Measurements from ENCODE around the gene LIMA1. TPM values are rescaled to one million over a fixed set of nuclear protein-coding genes. Genes with fewer than 3 reads are reported as not detected.
"Not testable (repeated sequence)": the region's sequence is repeated elsewhere in the genome, so short reads cannot be mapped to it uniquely, and the experiment has no call there.

Gene LIMA1
- total RNA-seq, 6 experiments from 2014 or later = 7.3 to 21.9 (median 13.1) TPM

DNA sequence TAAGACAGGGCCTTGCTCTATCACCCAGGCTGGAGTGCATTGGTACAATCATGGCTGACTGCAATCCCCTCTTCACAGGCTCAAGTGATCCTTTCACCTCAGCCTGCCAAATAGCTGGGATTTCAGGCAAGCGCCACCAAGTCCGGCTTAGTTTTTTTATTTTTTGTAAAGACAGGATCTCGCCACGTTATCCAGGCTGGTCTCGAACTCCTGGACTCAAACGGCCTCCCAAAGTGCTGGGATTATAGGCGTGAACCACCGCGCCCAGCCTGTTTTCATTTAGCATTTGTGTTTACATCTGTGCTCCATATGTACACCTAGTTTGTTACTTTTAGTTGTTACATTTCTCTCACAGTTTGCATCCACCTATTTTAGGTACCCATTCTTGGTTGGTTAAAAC, 32.5 kb upstream of the LIMA1 start:
- DNase-seq (no peak), ATAC-seq (no peak)
- no peaks in the 10 kb centered on the region for H3K36me3 ChIP-seq
- intact Hi-C loops (cut with DNase I) = no loop called here
- no peak overlapping the region for H3K4me3 ChIP-seq
- peaks cover 0 to 14% (median 0%) of the 10 kb centered on the region in 4 donors for H3K4me1 ChIP-seq
- WGBS (ENCODE audit: insufficient coverage, low coverage, low lambda C conversion rate, missing lambda C conversion rate) = 83% methylated on average over 4 of the region's 9 CpGs
- H3K27ac ChIP-seq = no peak overlapping the region
- no peaks in the 10 kb centered on the region for H3K27me3 ChIP-seq
- H3K9me3 ChIP-seq = no peaks in the 10 kb centered on the region
- TF ChIP-seq POLR2A (IDR thresholded peaks at IDR 0.05) = no peak
- TF ChIP-seq, protein P1, sequence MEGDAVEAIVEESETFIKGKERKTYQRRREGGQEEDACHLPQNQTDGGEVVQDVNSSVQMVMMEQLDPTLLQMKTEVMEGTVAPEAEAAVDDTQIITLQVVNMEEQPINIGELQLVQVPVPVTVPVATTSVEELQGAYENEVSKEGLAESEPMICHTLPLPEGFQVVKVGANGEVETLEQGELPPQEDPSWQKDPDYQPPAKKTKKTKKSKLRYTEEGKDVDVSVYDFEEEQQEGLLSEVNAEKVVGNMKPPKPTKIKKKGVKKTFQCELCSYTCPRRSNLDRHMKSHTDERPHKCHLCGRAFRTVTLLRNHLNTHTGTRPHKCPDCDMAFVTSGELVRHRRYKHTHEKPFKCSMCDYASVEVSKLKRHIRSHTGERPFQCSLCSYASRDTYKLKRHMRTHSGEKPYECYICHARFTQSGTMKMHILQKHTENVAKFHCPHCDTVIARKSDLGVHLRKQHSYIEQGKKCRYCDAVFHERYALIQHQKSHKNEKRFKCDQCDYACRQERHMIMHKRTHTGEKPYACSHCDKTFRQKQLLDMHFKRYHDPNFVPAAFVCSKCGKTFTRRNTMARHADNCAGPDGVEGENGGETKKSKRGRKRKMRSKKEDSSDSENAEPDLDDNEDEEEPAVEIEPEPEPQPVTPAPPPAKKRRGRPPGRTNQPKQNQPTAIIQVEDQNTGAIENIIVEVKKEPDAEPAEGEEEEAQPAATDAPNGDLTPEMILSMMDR (IDR thresholded peaks at IDR 0.05) = no peak

DNA sequence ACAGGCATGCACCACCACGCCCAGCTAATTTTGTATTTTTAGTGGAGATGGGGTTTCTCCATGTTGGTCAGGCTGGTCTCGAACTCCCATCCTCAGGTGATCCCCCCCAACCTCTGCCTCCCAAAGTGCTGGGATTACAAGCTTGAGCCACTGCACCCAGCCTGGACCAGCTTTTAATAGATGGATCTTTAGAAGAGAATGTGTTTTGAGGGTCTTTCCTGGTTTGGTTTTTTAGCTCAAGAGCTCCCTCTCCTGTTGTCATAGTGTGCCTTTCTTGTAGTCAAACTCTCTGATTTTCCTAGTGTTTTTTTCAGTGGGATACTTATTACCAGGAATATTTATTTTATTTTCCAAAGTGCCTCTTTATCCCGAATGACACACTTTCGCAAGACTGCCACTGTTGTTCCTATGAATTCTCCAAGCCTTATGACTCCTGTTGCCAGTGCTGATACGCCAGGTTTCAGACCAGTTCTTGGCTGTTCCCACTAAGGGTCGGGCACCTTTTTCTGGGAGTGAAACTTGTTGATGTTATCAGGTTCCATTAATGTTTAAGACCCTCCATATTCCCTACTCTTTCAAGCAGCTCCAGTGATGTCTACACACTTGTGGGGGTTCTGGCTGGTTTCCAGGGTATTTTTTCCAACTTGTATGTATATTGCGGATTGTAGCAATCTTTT, 31.5 kb upstream of the LIMA1 start:
- DNase-seq = no peak
- Histone ChIP-seq H3K27ac (no peak overlapping the region), H3K4me3 (no peak overlapping the region), H3K4me1 (peaks cover 0 to 14% (median 0%) of the 10 kb centered on the region in 4 donors), H3K27me3 (no peaks in the 10 kb centered on the region), H3K9me3 (no peaks in the 10 kb centered on the region), H3K36me3 (no peaks in the 10 kb centered on the region)
- intact Hi-C loops (cut with DNase I) = no loop called here
- peak; percentile 24 to 47 (median 37) for ATAC-seq
- 35% methylated on average over 5 of the region's 7 CpGs for WGBS (ENCODE audit: insufficient coverage, low coverage, low lambda C conversion rate, missing lambda C conversion rate)
- no peak for TF ChIP-seq POLR2A (IDR thresholded peaks at IDR 0.05)
- TF ChIP-seq, protein P1 (IDR thresholded peaks at IDR 0.05) = peak; percentile 54 to 67 (median 56)

DNA sequence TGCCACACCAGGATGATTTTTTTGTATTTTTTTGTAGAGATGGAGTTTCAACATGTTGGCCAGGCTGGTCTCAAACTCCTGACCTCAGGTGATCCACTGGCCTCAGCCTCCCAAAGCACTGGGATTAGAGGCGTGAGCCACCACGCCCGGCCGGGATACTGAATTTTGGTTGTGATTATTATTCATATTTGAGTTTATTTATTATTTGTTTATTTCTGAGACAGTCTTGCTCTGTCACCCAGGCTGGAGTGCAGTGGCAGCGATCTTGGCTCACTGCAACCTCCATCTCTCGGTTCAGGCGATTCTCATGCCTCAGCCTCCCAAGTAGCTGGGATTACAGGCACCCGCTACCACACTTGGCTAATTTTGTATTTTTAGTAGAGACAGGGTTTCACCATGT, 30.7 kb upstream of the LIMA1 start:
- H3K27ac ChIP-seq; intact Hi-C loops (cut with DNase I); H3K9me3 ChIP-seq; H3K27me3 ChIP-seq; DNase-seq; ATAC-seq; H3K4me3 ChIP-seq; H3K36me3 ChIP-seq: not testable (repeated sequence)
- peaks cover 0 to 14% (median 0%) of the 10 kb centered on the region in 4 donors for H3K4me1 ChIP-seq
- 93% methylated on average over 6 of the region's 8 CpGs for WGBS (ENCODE audit: insufficient coverage, low coverage, low lambda C conversion rate, missing lambda C conversion rate)

DNA sequence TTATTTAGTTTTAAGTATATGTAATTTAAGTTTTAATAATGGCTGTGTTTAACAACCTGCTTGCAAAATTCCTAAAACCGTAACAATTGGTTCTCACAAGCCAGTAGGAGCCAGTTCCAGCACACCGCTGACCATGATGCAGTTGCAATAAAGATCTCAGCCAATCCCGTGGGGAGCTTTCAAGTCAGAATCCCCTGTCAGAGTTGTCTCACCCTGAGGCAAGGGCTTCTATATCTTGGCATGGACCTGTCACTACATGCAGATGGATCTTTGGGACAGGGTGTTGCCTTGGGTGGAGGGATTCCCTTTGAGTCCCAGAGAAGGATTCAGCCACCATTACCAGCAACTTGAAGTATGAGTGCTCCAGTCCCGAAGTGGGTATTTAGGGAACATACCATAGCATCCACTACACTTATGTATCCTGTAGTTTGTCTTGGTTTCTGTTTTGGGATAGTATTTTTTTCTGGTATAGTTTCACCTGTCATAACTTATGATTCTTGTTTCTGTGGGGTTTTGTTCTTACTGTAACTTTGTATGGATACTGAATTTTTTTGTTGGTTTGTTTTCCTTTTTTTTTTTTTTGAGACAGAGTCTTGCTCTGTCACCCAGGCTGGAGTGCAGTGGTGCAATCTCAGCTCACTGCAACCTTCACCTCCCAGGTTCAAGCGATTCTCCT, 30.1 kb upstream of the LIMA1 start:
- no peak overlapping the region for H3K4me3 ChIP-seq
- H3K27ac ChIP-seq = no peak overlapping the region
- ATAC-seq (no peak), DNase-seq (no peak)
- no peaks in the 10 kb centered on the region for H3K36me3 ChIP-seq
- TF ChIP-seq, protein P1 (IDR thresholded peaks at IDR 0.05) = no peak
- no peak for TF ChIP-seq POLR2A (IDR thresholded peaks at IDR 0.05)
- 91% methylated on average over 4 of the region's 5 CpGs for WGBS (ENCODE audit: insufficient coverage, low coverage, low lambda C conversion rate, missing lambda C conversion rate)
- intact Hi-C loops (cut with DNase I) = no loop called here
- H3K9me3 ChIP-seq = no peaks in the 10 kb centered on the region
- H3K4me1 ChIP-seq = peaks cover 0 to 14% (median 0%) of the 10 kb centered on the region in 4 donors
- H3K27me3 ChIP-seq = no peaks in the 10 kb centered on the region

DNA sequence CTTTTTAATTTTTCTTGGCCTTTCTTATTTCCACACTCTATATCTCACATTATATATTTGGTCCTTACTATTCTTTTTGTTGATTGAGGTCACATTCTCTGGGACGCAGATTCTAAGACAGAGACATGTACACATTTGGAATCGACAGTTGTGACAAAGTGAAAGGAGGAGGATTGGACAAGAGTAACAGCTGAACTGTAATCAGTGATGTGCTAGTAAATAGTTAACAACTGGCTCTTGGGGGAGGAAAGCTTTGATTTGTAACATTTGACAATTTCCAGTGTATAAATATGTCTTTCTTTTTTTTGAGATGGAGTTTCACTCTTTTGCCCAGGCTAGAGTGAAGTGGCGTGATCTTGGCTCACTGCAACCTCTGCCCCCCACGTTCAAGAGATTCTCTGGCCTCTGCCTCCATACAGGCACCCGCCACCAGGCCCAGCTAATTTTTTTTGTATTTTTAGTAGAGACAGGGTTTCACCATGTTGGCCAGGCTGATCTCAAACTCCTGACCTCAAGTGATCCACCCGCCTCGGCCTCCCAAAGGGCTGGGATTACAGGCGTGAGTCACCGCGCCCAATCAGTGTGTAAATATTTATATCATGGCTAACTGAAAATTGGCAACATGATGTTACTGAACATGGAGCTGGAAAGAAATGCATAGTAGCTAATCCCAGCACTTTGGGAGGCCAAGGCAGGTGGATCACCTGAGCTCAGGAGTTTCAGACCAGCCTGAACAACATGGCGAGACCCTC, 28.7 kb upstream of the LIMA1 start:
- peak in 1 of 3 donors; percentile 64 for DNase-seq
- WGBS (ENCODE audit: insufficient coverage, low coverage, low lambda C conversion rate, missing lambda C conversion rate) = 34% methylated on average over 9 of the region's 11 CpGs
- H3K27me3 ChIP-seq; intact Hi-C loops (cut with DNase I); H3K9me3 ChIP-seq; H3K4me3 ChIP-seq; H3K36me3 ChIP-seq; H3K4me1 ChIP-seq: not testable (repeated sequence)
- peak overlapping the region in 1 of 3 donors; percentile 42 for H3K27ac ChIP-seq
- peak; percentile 56 to 86 (median 78) for ATAC-seq
